Measurements from ENCODE around the gene HS6ST1. TPM values are rescaled to one million over a fixed set of nuclear protein-coding genes. Genes with fewer than 3 reads are reported as not detected.

Gene HS6ST1
- total RNA-seq, 4 donors from 2014 or later, result 11.2 to 32.2 (median 14.7) TPM

DNA sequence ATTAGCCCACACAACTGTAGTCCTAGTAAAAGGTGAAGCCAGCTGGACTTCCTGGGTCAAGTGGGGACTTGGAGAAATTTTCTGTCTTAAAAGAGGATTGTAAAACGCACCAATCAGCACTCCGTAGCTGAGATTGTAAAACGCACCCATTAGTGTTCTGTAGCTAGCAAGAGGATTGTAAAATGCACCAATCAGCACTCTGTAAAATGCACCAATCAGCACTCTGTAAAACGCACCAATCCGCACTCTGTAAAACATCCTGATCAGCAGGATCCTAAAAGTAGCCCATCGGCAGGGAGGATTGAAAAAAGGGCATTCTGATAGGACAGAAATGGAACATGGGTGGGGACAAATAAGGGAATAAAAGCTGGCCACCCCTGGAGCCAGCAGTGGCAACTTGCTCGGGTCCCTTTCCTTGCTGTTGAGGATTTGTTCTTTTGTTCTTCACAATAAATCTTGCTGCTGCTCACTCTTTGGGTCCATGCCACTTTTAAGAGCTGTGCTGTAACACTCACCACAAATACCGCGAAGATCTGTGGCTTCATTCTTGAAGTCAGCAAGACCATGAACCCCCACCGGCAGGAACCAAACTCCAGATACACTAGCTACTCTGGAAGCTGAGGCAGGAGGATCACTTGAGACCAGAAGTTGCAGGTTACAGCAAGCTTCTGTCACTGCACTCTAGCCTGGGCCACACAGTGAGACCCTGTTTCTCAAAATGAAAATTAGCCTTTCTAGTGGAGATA lies 102.6 kb downstream of the HS6ST1 start:
- TF ChIP-seq, protein P1, sequence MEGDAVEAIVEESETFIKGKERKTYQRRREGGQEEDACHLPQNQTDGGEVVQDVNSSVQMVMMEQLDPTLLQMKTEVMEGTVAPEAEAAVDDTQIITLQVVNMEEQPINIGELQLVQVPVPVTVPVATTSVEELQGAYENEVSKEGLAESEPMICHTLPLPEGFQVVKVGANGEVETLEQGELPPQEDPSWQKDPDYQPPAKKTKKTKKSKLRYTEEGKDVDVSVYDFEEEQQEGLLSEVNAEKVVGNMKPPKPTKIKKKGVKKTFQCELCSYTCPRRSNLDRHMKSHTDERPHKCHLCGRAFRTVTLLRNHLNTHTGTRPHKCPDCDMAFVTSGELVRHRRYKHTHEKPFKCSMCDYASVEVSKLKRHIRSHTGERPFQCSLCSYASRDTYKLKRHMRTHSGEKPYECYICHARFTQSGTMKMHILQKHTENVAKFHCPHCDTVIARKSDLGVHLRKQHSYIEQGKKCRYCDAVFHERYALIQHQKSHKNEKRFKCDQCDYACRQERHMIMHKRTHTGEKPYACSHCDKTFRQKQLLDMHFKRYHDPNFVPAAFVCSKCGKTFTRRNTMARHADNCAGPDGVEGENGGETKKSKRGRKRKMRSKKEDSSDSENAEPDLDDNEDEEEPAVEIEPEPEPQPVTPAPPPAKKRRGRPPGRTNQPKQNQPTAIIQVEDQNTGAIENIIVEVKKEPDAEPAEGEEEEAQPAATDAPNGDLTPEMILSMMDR (IDR thresholded peaks at IDR 0.05; ENCODE audit: low read depth), result no peak

Small RNA genes within 50 kb of the gene (small RNA-seq; reads per million reads assigned to genes)
- 0.49 reads per million for gene RF00019

Other genes with a start within 250 kb of the HS6ST1 start
- gene UGGT1, start 227.7 kb downstream of the HS6ST1 start, total RNA-seq, result 10 to 100 TPM; 43.1 to 66.5 (median 55.3) TPM